GM23338 (cell line): ENCODE results near the gene TNS1. TPM values are rescaled to one million over a fixed set of nuclear protein-coding genes. Genes with fewer than 3 reads are reported as not detected.

Source experiments
- ATAC-seq: fragments of 200-7000 bp; cut with Tn5 transposase; 3 replicates; pipeline ENCODE4 v1.9.1; 2020
- DNase-seq: peaks from one replicate; pipeline ENCODE4 v3.0.0-alpha.2; 2015; ENCODE audit warnings: low spot score
- H2AFZ ChIP-seq: fragments of 200-600 bp; sonication (generic); 2 replicates; pipeline ENCODE4 v1.8.0; 2016; ENCODE audit warnings: antibody characterized with exemption, mild to moderate bottlenecking, moderate library complexity
- H3F3A ChIP-seq: fragments of 200-600 bp; sonication (generic); replicated peaks from 2 replicates; pipeline ENCODE4 v1.8.0; 2017; ENCODE audit warnings: antibody characterized with exemption, mixed run types, low read depth
- H3K27ac ChIP-seq: fragments of 200-600 bp; sonication (generic); 2 replicates; pipeline ENCODE4 v1.6.1; 2016; ENCODE audit warnings: low read depth
- H3K27me3 ChIP-seq: fragments of 200-600 bp; sonication (generic); 2 replicates; pipeline ENCODE4 v1.8.0; 2016; ENCODE audit warnings: mild to moderate bottlenecking, mixed run types, moderate library complexity; ENCODE audit not compliant: insufficient read depth
- H3K36me3 ChIP-seq: fragments of 200-600 bp; sonication (generic); 2 replicates; pipeline ENCODE4 v1.8.0; 2016; ENCODE audit warnings: mild to moderate bottlenecking; ENCODE audit not compliant: insufficient read depth
- H3K4me1 ChIP-seq: fragments of 200-600 bp; sonication (generic); 2 replicates; pipeline ENCODE4 v1.8.0; 2016; ENCODE audit warnings: mild to moderate bottlenecking, moderate library complexity; ENCODE audit not compliant: insufficient read depth
- H3K4me2 ChIP-seq: fragments of 200-600 bp; sonication (generic); 2 replicates; pipeline ENCODE4 v1.7.1; 2017; ENCODE audit warnings: mixed run types
- H3K4me3 ChIP-seq: fragments of 200-600 bp; sonication (generic); 2 replicates; pipeline ENCODE4 v1.6.1; 2016; ENCODE audit warnings: mixed run types
- H3K79me2 ChIP-seq: fragments of 200-600 bp; sonication (generic); replicated peaks from 2 replicates; pipeline ENCODE4 v1.8.0; 2017; ENCODE audit warnings: mild to moderate bottlenecking; ENCODE audit not compliant: insufficient read depth
- H3K9me2 ChIP-seq: fragments of 200-600 bp; sonication (generic); 2 replicates; pipeline ENCODE4 v1.8.0; 2017; ENCODE audit not compliant: insufficient read depth
- H4K20me1 ChIP-seq: fragments of 200-600 bp; sonication (generic); replicated peaks from 2 replicates; pipeline ENCODE4 v1.8.0; 2017; ENCODE audit warnings: mild to moderate bottlenecking; ENCODE audit not compliant: insufficient read depth
- H3K27ac Mint-ChIP-seq: 2 replicates; pipeline ENCODE4 v1.8.0; 2020; ENCODE audit warnings: inconsistent platforms, mild to moderate bottlenecking, moderate library complexity, mixed read lengths
- H3K27me3 Mint-ChIP-seq: 3 replicates; pipeline ENCODE4 v1.8.0; 2022; ENCODE audit warnings: low read depth, mild to moderate bottlenecking, moderate library complexity, mixed read lengths, inconsistent platforms; ENCODE audit not compliant: insufficient read depth, poor library complexity
- H3K36me3 Mint-ChIP-seq: 3 replicates; pipeline ENCODE4 v1.8.0; 2021; ENCODE audit warnings: low read depth, mild to moderate bottlenecking, inconsistent platforms, moderate library complexity, mixed read lengths
- H3K4me1 Mint-ChIP-seq: 3 replicates; pipeline ENCODE4 v1.8.0; 2020; ENCODE audit warnings: mild to moderate bottlenecking, inconsistent platforms, mixed read lengths
- H3K4me3 Mint-ChIP-seq: 3 replicates; pipeline ENCODE4 v1.8.0; 2021; ENCODE audit warnings: moderate library complexity, mild to moderate bottlenecking, inconsistent platforms, mixed read lengths
- H3K9me3 Mint-ChIP-seq: 3 replicates; pipeline ENCODE4 v1.8.0; 2020; ENCODE audit warnings: moderate library complexity, mild to moderate bottlenecking, inconsistent platforms, mixed read lengths
- CREB1 ChIP-seq: fragments of 250-450 bp; sonication (Bioruptor Pico); IDR thresholded peaks from 2 replicates; pipeline ENCODE4 v1.5.0; 2020; ENCODE audit warnings: low read depth, mild to moderate bottlenecking, moderate library complexity
- CTCF ChIP-seq, 2 experiments: fragments of 200-600 bp in 1 of 2; sonication (generic) in 1 of 2; conservative IDR thresholded peaks; 2 replicates each; pipeline versions ENCODE4 v1.5.1 to v1.6.1; 2016 to 2017; ENCODE audit warnings: antibody characterized with exemption in 2 of 2, low read depth in 2 of 2, mild to moderate bottlenecking in 2 of 2, moderate library complexity in 1 of 2
- EZH2 ChIP-seq: fragments of 200-600 bp; sonication (generic); IDR thresholded peaks from one replicate; pipeline ENCODE4 v1.8.0; 2017; ENCODE audit warnings: antibody characterized with exemption, mild to moderate bottlenecking, low read depth; ENCODE audit not compliant: unreplicated experiment
- EZH2phosphoT487 ChIP-seq: fragments of 200-600 bp; sonication (generic); IDR thresholded peaks from one replicate; pipeline ENCODE4 v1.8.1; 2018; ENCODE audit warnings: antibody characterized with exemption; ENCODE audit not compliant: unreplicated experiment
- JUNB ChIP-seq: IDR thresholded peaks from one replicate; pipeline ENCODE4 v1.6.1; 2016; ENCODE audit warnings: antibody characterized with exemption; ENCODE audit not compliant: unreplicated experiment
- NANOG ChIP-seq: IDR thresholded peaks from 2 replicates; pipeline ENCODE4 v1.6.1; 2016; ENCODE audit warnings: antibody characterized with exemption, borderline replicate concordance
- POLR2AphosphoS5 ChIP-seq: IDR thresholded peaks from 2 replicates; pipeline ENCODE4 v1.6.1; 2016; ENCODE audit warnings: antibody characterized with exemption, low read depth
- REST ChIP-seq: IDR thresholded peaks from one replicate; pipeline ENCODE4 v1.6.1; 2018; ENCODE audit warnings: antibody characterized with exemption; ENCODE audit not compliant: unreplicated experiment
- STAT1 ChIP-seq: IDR thresholded peaks from one replicate; pipeline ENCODE4 v1.6.1; 2016; ENCODE audit warnings: antibody characterized with exemption; ENCODE audit not compliant: unreplicated experiment
- ZNF114 ChIP-seq: fragments of 250-450 bp; sonication (Bioruptor Pico); IDR thresholded peaks from 2 replicates; pipeline ENCODE4 v1.5.0; 2020; ENCODE audit warnings: mild to moderate bottlenecking, moderate library complexity
- polyA plus RNA-seq: library from polyadenylated mRNA; unstranded; fragments of >200 nt; fragmentation: Nextera tagmentation; extraction: Ambion mirVana; gene quantifications from 2 replicates; pipeline ENCODE4 v1.2.1, GENCODE V29; 2016
- total RNA-seq: library from RNA; depleted of rRNA; stranded (reverse); fragments of >200 nt; shearing (Covaris generic); gene quantifications from 2 replicates; pipeline ENCODE4 v1.2.3, GENCODE V29; 2014

TNS1 gene
- total and polyA plus RNA-seq, 2 experiments from 2014 or later, result 2.0 to 7.4 TPM

GRCh38 chr2:218051903-218052302 lies 49.1 kb upstream of the TNS1 start:
- H3K9me2 ChIP-seq, result no peaks in the 10 kb centered on the region
- peaks cover 5% of the 10 kb centered on the region for H3K27me3 Mint-ChIP-seq
- H3K27ac Mint-ChIP-seq, result no peak overlapping the region

More at GRCh38 chr2:218051903-218052302, 49.1 kb upstream of the TNS1 start:
- Mint-ChIP-seq H3K9me3 (peaks cover 8% of the 10 kb centered on the region; the same call in 1 of the 3 replicates), H3K36me3 (no peaks in the 10 kb centered on the region), H3K4me3 (no peak overlapping the region), H3K4me1 (peaks cover 2% of the 10 kb centered on the region; the same call in 2 of the 3 replicates)
- Histone ChIP-seq H3K79me2 (no peaks in the 10 kb centered on the region), H3K4me1 (no peaks in the 10 kb centered on the region), H3K27me3 (no peaks in the 10 kb centered on the region), H3K27ac (no peak overlapping the region), H3F3A (no peaks in the 10 kb centered on the region), H3K36me3 (no peaks in the 10 kb centered on the region), H2AFZ (peak overlapping the region; percentile 25; the same call in 1 of the 2 replicates), H3K4me2 (no peak overlapping the region), H4K20me1 (no peaks in the 10 kb centered on the region), H3K4me3 (no peak overlapping the region)
- no peak for ATAC-seq
- DNase-seq, result no peak
- TF ChIP-seq CREB1 (CRISPR knock-in tag) (no peak), CTCF (conservative IDR thresholded peaks at IDR 0.05; ENCODE audit: low read depth in 2 of 2) (no peak), ZNF114 (CRISPR knock-in tag) (no peak), EZH2phosphoT487 (no peak), STAT1 (no peak), EZH2 (no peak), JUNB (no peak), NANOG (no peak), POLR2AphosphoS5 (no peak), REST (no peak)
